Measurements from ENCODE around the gene MAN1B1.

GRCh38 chr9:137069508-137070091, 17.2 kb upstream of the MAN1B1 start:
- no peak for TF ChIP-seq REST (IDR thresholded peaks at IDR 0.05; ENCODE audit: insufficient read depth in 1 of 2, low read depth in 2 of 2, low read length in 2 of 2)
- TF ChIP-seq SIN3A (IDR thresholded peaks at IDR 0.05; ENCODE audit: borderline replicate concordance, insufficient read depth, low read length): no peak
- no peak for TF ChIP-seq TAF1 (IDR thresholded peaks at IDR 0.05; ENCODE audit: borderline replicate concordance, insufficient read depth, low read length)
